Measurements from ENCODE around the gene GSTA3. TPM values are rescaled to one million over a fixed set of nuclear protein-coding genes. Genes with fewer than 3 reads are reported as not detected.
A peak's percentile ranks its signal among the peaks of the same experiment; 100 is the strongest.

The GSTA3 gene
- total and polyA plus RNA-seq, 2 of the 13 experiments (the other 11 are each of a cell fraction or from before 2014, with no cell fraction given), result not detected

DNA sequence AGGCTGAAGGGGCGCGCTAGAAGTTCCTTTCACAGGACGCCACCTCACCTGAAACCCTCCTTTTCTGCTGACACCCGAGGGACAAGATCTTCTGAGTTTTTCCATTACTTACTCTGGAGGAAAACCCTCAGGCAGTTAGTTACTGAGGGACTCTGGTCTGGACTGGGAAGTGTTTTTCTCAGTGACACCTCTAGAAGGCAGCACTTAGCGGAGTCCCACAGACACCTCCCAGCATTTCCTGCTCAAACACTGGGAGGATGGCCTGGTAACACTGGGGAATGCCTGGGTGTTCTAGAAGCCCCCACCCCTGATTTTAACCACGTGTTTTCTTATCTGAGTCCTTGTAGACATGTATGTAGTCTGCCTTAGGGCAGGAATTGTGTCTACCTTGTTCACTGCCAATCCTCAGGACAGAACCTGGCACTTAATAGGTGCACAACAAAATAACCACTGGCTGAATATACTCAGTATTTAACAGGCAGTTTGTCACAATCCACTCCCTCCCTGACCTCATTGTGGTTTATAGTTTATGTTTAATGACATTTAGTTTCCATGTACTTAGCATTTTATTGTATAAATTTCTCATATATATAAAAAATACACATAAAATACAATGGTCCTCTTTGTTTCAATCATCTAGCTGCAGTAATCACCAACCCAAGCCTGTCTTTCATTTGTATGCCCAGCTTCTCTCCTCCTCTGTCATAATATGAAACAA, 4.8 kb downstream of the GSTA3 start (continued):
- TF ChIP-seq, protein P1, sequence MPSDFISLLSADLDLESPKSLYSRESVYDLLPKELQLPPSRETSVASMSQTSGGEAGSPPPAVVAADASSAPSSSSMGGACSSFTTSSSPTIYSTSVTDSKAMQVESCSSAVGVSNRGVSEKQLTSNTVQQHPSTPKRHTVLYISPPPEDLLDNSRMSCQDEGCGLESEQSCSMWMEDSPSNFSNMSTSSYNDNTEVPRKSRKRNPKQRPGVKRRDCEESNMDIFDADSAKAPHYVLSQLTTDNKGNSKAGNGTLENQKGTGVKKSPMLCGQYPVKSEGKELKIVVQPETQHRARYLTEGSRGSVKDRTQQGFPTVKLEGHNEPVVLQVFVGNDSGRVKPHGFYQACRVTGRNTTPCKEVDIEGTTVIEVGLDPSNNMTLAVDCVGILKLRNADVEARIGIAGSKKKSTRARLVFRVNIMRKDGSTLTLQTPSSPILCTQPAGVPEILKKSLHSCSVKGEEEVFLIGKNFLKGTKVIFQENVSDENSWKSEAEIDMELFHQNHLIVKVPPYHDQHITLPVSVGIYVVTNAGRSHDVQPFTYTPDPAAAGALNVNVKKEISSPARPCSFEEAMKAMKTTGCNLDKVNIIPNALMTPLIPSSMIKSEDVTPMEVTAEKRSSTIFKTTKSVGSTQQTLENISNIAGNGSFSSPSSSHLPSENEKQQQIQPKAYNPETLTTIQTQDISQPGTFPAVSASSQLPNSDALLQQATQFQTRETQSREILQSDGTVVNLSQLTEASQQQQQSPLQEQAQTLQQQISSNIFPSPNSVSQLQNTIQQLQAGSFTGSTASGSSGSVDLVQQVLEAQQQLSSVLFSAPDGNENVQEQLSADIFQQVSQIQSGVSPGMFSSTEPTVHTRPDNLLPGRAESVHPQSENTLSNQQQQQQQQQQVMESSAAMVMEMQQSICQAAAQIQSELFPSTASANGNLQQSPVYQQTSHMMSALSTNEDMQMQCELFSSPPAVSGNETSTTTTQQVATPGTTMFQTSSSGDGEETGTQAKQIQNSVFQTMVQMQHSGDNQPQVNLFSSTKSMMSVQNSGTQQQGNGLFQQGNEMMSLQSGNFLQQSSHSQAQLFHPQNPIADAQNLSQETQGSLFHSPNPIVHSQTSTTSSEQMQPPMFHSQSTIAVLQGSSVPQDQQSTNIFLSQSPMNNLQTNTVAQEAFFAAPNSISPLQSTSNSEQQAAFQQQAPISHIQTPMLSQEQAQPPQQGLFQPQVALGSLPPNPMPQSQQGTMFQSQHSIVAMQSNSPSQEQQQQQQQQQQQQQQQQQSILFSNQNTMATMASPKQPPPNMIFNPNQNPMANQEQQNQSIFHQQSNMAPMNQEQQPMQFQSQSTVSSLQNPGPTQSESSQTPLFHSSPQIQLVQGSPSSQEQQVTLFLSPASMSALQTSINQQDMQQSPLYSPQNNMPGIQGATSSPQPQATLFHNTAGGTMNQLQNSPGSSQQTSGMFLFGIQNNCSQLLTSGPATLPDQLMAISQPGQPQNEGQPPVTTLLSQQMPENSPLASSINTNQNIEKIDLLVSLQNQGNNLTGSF (CRISPR knock-in tag; IDR thresholded peaks at IDR 0.05), result no peak
- TF ChIP-seq ZNF768 (CRISPR knock-in tag; IDR thresholded peaks at IDR 0.05) (no peak), TRIM24 (CRISPR knock-in tag; IDR thresholded peaks at IDR 0.05) (no peak), ZMYM4 (CRISPR knock-in tag; IDR thresholded peaks at IDR 0.05) (0 out of 2 replicates have a peak, but pooled peaks have one; percentile 39), GTF3A (CRISPR knock-in tag; conservative IDR thresholded peaks at IDR 0.05) (0 out of 2 replicates have a peak, but pooled peaks have one; percentile 40), CBFB (CRISPR knock-in tag; IDR thresholded peaks at IDR 0.05) (0 out of 2 replicates have a peak, but pooled peaks have one; percentile 16)
- TF ChIP-seq, protein P2, sequence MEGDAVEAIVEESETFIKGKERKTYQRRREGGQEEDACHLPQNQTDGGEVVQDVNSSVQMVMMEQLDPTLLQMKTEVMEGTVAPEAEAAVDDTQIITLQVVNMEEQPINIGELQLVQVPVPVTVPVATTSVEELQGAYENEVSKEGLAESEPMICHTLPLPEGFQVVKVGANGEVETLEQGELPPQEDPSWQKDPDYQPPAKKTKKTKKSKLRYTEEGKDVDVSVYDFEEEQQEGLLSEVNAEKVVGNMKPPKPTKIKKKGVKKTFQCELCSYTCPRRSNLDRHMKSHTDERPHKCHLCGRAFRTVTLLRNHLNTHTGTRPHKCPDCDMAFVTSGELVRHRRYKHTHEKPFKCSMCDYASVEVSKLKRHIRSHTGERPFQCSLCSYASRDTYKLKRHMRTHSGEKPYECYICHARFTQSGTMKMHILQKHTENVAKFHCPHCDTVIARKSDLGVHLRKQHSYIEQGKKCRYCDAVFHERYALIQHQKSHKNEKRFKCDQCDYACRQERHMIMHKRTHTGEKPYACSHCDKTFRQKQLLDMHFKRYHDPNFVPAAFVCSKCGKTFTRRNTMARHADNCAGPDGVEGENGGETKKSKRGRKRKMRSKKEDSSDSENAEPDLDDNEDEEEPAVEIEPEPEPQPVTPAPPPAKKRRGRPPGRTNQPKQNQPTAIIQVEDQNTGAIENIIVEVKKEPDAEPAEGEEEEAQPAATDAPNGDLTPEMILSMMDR (CRISPR knock-in tag; IDR thresholded peaks at IDR 0.05), result peak; percentile 63

All from HepG2 (cell line).